Liver (tissue), 9 donors: Measurements from ENCODE around the gene TENM3. TPM values are rescaled to one million over a fixed set of nuclear protein-coding genes. Genes with fewer than 3 reads are reported as not detected.

Source experiments
- DNase-seq: peaks from one replicate; pipeline ENCODE4 v3.0.0-alpha.2; 2017; ENCODE audit warnings: low spot score
- H3K27ac ChIP-seq, 2 donors: one replicate each; pipeline ENCODE4 v1.7.0; 2013; ENCODE audit warnings: inconsistent platforms in 2 of 2, low read length in 2 of 2, control low read depth in 1 of 2, low read depth in 1 of 2, mild to moderate bottlenecking in 1 of 2
- H3K27me3 ChIP-seq, 4 donors: one replicate each; pipeline versions ENCODE4 v1.6.1 to v1.7.0; 2013; ENCODE audit warnings: low read length in 3 of 4, inconsistent platforms in 1 of 4, mild to moderate bottlenecking in 1 of 4, moderate library complexity in 1 of 4; ENCODE audit not compliant: control insufficient read depth in 4 of 4, insufficient read depth in 4 of 4
- H3K36me3 ChIP-seq, 4 donors: one replicate each; pipeline versions ENCODE4 v1.6.1 to v1.7.0; 2013; ENCODE audit warnings: low read length in 3 of 4, mild to moderate bottlenecking in 3 of 4, low read depth in 1 of 4, moderate library complexity in 1 of 4; ENCODE audit not compliant: control insufficient read depth in 4 of 4, insufficient read depth in 3 of 4
- H3K4me1 ChIP-seq, 4 donors: one replicate each; pipeline versions ENCODE4 v1.6.1 to v1.7.0; 2013; ENCODE audit warnings: low read length in 3 of 4, mild to moderate bottlenecking in 3 of 4, moderate library complexity in 1 of 4; ENCODE audit not compliant: control insufficient read depth in 4 of 4, insufficient read depth in 4 of 4
- H3K4me3 ChIP-seq, 3 donors: one replicate each; pipeline versions ENCODE4 v1.6.1 to v1.7.0; 2013; ENCODE audit warnings: low read length in 3 of 3, control low read depth in 1 of 3, low read depth in 1 of 3, mild to moderate bottlenecking in 1 of 3
- H3K9ac ChIP-seq, 2 donors: one replicate each; pipeline ENCODE4 v1.7.0; 2013; ENCODE audit warnings: low read length in 2 of 2, mild to moderate bottlenecking in 2 of 2, moderate library complexity in 2 of 2, control low read depth in 1 of 2, low read depth in 1 of 2
- H3K9me3 ChIP-seq, 4 donors: one replicate each; pipeline versions ENCODE4 v1.6.1 to v1.7.0; 2013; ENCODE audit warnings: low read length in 3 of 4; ENCODE audit not compliant: control insufficient read depth in 4 of 4
- CTCF ChIP-seq: fragments of 150-350 bp; IDR thresholded peaks from 2 replicates; pipeline ENCODE4 v1.5.1; 2017; ENCODE audit warnings: improper control_type of control experiment, low read depth, low read length; ENCODE audit not compliant: missing input control
- EGR1 ChIP-seq, 2 donors: IDR thresholded peaks; 2 replicates each; pipeline ENCODE4 v1.6.1; 2016 to 2018; ENCODE audit warnings: antibody characterized with exemption in 2 of 2, low read depth in 2 of 2
- FOXA1 ChIP-seq: IDR thresholded peaks from 2 replicates; pipeline ENCODE4 v1.6.1; 2016; ENCODE audit warnings: antibody characterized with exemption
- FOXA2 ChIP-seq: IDR thresholded peaks from 2 replicates; pipeline ENCODE4 v1.6.1; 2016; ENCODE audit warnings: antibody characterized with exemption
- GABPA ChIP-seq, 2 donors: IDR thresholded peaks in 1 of 2; conservative IDR thresholded peaks in 1 of 2; 2 replicates each; pipeline ENCODE4 v1.6.1; 2016; ENCODE audit warnings: antibody characterized with exemption in 2 of 2, mild to moderate bottlenecking in 1 of 2, moderate library complexity in 1 of 2
- HNF4A ChIP-seq, 2 donors: conservative IDR thresholded peaks; 2 replicates each; pipeline ENCODE4 v1.6.1; 2016; ENCODE audit warnings: antibody characterized with exemption in 2 of 2, mild to moderate bottlenecking in 2 of 2
- HNF4G ChIP-seq: IDR thresholded peaks from 2 replicates; pipeline ENCODE4 v1.6.1; 2016; ENCODE audit warnings: antibody characterized with exemption
- JUND ChIP-seq, 2 donors: IDR thresholded peaks; 2 replicates each; pipeline ENCODE4 v1.6.1; 2016; ENCODE audit warnings: antibody characterized with exemption in 2 of 2
- MAX ChIP-seq: IDR thresholded peaks from 2 replicates; pipeline ENCODE4 v1.6.1; 2016; ENCODE audit warnings: antibody characterized with exemption
- NR2F2 ChIP-seq: IDR thresholded peaks from 2 replicates; pipeline ENCODE4 v1.6.1; 2016; ENCODE audit warnings: antibody characterized with exemption
- RAD21 ChIP-seq, 2 donors: IDR thresholded peaks; 2 replicates each; pipeline ENCODE4 v1.6.1; 2016; ENCODE audit warnings: antibody characterized with exemption in 2 of 2, mild to moderate bottlenecking in 2 of 2
- REST ChIP-seq: IDR thresholded peaks from 2 replicates; pipeline ENCODE4 v1.6.1; 2016; ENCODE audit warnings: antibody characterized with exemption, mild to moderate bottlenecking
- RXRA ChIP-seq, 2 donors: IDR thresholded peaks; 2 replicates each; pipeline ENCODE4 v1.6.1; 2017 to 2018; ENCODE audit warnings: antibody characterized with exemption in 2 of 2, mild to moderate bottlenecking in 1 of 2
- SP1 ChIP-seq: IDR thresholded peaks from 2 replicates; pipeline ENCODE4 v1.6.1; 2018; ENCODE audit warnings: antibody characterized with exemption, mild to moderate bottlenecking
- TAF1 ChIP-seq: conservative IDR thresholded peaks from 2 replicates; pipeline ENCODE4 v1.6.1; 2016; ENCODE audit warnings: antibody characterized with exemption, mild to moderate bottlenecking
- YY1 ChIP-seq: IDR thresholded peaks from 2 replicates; pipeline ENCODE4 v1.6.1; 2016; ENCODE audit warnings: antibody characterized with exemption, mild to moderate bottlenecking
- ZBTB33 ChIP-seq: IDR thresholded peaks from 2 replicates; pipeline ENCODE4 v1.6.1; 2016; ENCODE audit warnings: antibody characterized with exemption
- WGBS: extraction: QIAGEN DNeasy Blood & Tissue Kit; methylation state at CpG from one replicate; pipeline ENCODE4 v1.1.7; 2013; 5-methylcytosine and 5-hydroxymethylcytosine counted together
- polyA plus RNA-seq, 2 donors: library from polyadenylated mRNA; stranded (reverse) in 1 of 2; unstranded in 1 of 2; fragments of 200-250 nt in 1 of 2; fragments of >200 nt in 1 of 2; fragmentation: Nextera tagmentation in 1 of 2; extraction: Ambion mirVana in 1 of 2; gene quantifications; one replicate each; pipeline versions ENCODE4 v1.2.1 to v1.2.3, GENCODE V29; 2013 to 2015
- total RNA-seq, 2 donors: library from RNA; depleted of rRNA; stranded (reverse); fragments of >200 nt; gene quantifications; one replicate each; pipeline ENCODE4 v1.2.3, GENCODE V29; 2014
- TF ChIP-seq, protein P1 (sequence below): IDR thresholded peaks from 2 replicates; pipeline ENCODE4 v1.6.1; 2016; ENCODE audit warnings: antibody characterized with exemption
- donor health status: healthy.
- donor health status: healthy.
- donor health status: healthy.
- donor health status: healthy.
- donor health status: healthy.

TENM3 gene
- total and polyA plus RNA-seq, 4 donors, result 0.32 to 16.8 (median 0.70) TPM

DNA sequence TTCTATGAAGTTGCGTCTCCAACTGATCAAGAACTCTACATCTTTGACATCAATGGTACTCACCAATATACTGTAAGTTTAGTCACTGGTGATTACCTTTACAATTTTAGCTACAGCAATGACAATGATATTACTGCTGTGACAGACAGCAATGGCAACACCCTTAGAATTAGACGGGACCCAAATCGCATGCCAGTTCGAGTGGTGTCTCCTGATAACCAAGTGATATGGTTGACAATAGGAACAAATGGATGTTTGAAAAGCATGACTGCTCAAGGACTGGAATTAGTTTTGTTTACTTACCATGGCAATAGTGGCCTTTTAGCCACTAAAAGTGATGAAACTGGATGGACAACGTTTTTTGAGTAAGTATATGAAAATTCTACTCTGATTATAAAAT, 511.7 kb downstream of the TENM3 start:
- Histone ChIP-seq H3K9me3 (no peaks in the 10 kb centered on the region), H3K4me3 (no peak overlapping the region), H3K4me1 (no peaks in the 10 kb centered on the region), H3K27me3 (no peaks in the 10 kb centered on the region), H3K9ac (no peak overlapping the region), H3K27ac (no peak overlapping the region), H3K36me3 (no peaks in the 10 kb centered on the region)
- TF ChIP-seq MAX (no peak), HNF4G (no peak), CTCF (no peak), JUND (IDR thresholded peaks at IDR 0.05) (no peak), ZBTB33 (no peak), RAD21 (IDR thresholded peaks at IDR 0.05) (no peak), EGR1 (IDR thresholded peaks at IDR 0.05; ENCODE audit: low read depth in 2 of 2) (no peak), SP1 (no peak)
- no peak for DNase-seq
- 85% methylated on average over 5 of the region's 5 CpGs for WGBS

GRCh38 chr4:182756161-182756690, 513.0 kb downstream of the TENM3 start:
- no peaks in the 10 kb centered on the region for H3K4me1 ChIP-seq
- 93% methylated on average over 6 of the region's 6 CpGs for WGBS
- no peaks in the 10 kb centered on the region for H3K9me3 ChIP-seq
- H3K36me3 ChIP-seq, result no peaks in the 10 kb centered on the region
- H3K27me3 ChIP-seq, result no peaks in the 10 kb centered on the region
- H3K27ac ChIP-seq, result no peak overlapping the region
- TF ChIP-seq FOXA2 (no peak), GABPA (IDR thresholded peaks at IDR 0.05 in 1 of 2, conservative IDR thresholded peaks at IDR 0.05 in 1 of 2) (no peak), FOXA1 (no peak), HNF4A (conservative IDR thresholded peaks at IDR 0.05) (no peak), EGR1 (IDR thresholded peaks at IDR 0.05; ENCODE audit: low read depth in 2 of 2) (no peak), ZBTB33 (no peak), TAF1 (no peak), REST (no peak), HNF4G (no peak), YY1 (no peak), CTCF (no peak), SP1 (no peak), MAX (no peak), RXRA (IDR thresholded peaks at IDR 0.05) (no peak), NR2F2 (no peak)
- TF ChIP-seq, protein P1, sequence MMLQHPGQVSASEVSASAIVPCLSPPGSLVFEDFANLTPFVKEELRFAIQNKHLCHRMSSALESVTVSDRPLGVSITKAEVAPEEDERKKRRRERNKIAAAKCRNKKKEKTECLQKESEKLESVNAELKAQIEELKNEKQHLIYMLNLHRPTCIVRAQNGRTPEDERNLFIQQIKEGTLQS, result no peak
- DNase-seq, result no peak
- H3K4me3 ChIP-seq, result no peak overlapping the region
- no peak overlapping the region for H3K9ac ChIP-seq
